HepG2 (cell line): ENCODE results near the gene HSPB6. TPM values are rescaled to one million over a fixed set of nuclear protein-coding genes. Genes with fewer than 3 reads are reported as not detected.

Experiments used
- BRCA1 ChIP-seq: sonication (generic); formaldehyde crosslinking; IDR thresholded peaks from 2 replicates; pipeline ENCODE4 v1.4.0; 2020; ENCODE audit warnings: missing genetic modification reagents
- CCDC6 ChIP-seq: sonication (generic); formaldehyde crosslinking; IDR thresholded peaks from 2 replicates; pipeline ENCODE4 v1.8.1; 2022; ENCODE audit warnings: mild to moderate bottlenecking, missing genetic modification reagents, moderate library complexity
- KAT2B ChIP-seq: fragments of 150-350 bp; IDR thresholded peaks from 2 replicates; pipeline ENCODE4 v1.6.1; 2014; ENCODE audit warnings: low read depth, low read length, borderline replicate concordance
- KLF9 ChIP-seq: IDR thresholded peaks from 2 replicates; pipeline ENCODE4 v1.6.1; 2016; ENCODE audit warnings: low read depth
- PCBP2 ChIP-seq: fragments of 200-400 bp; formaldehyde crosslinking; optimal IDR thresholded peaks from 2 replicates; pipeline ENCODE3; 2018; ENCODE audit warnings: low read length, low read depth; ENCODE audit not compliant: poor library complexity, severe bottlenecking
- POLR2AphosphoS2 ChIP-seq: IDR thresholded peaks from 2 replicates; pipeline ENCODE4 v1.6.1; 2011; ENCODE audit warnings: low read depth, low read length, improper control_type of control experiment
- RBFOX2 ChIP-seq: fragments of 200-400 bp; formaldehyde crosslinking; IDR thresholded peaks from 2 replicates; pipeline ENCODE4 v1.6.1; 2017; ENCODE audit warnings: low read depth, mild to moderate bottlenecking, low read length
- ZBTB8A ChIP-seq: sonication (generic); formaldehyde crosslinking; IDR thresholded peaks from 2 replicates; pipeline ENCODE4 v1.4.0; 2020; ENCODE audit warnings: mild to moderate bottlenecking, low read depth, missing genetic modification reagents, borderline replicate concordance
- ZFP36 ChIP-seq: fragments of 150-350 bp; IDR thresholded peaks from 2 replicates; pipeline ENCODE4 v1.6.1; 2018; ENCODE audit warnings: borderline replicate concordance, low read length, low read depth; ENCODE audit not compliant: partially characterized antibody
- ZNF530 ChIP-seq: sonication (generic); formaldehyde crosslinking; IDR thresholded peaks from 2 replicates; pipeline ENCODE4 v1.5.0; 2020; ENCODE audit warnings: low read depth, mild to moderate bottlenecking, missing genetic modification reagents
- ZNF552 ChIP-seq: sonication (generic); formaldehyde crosslinking; IDR thresholded peaks from 2 replicates; pipeline ENCODE4 v1.9.0; 2022; ENCODE audit warnings: missing genetic modification reagents, mild to moderate bottlenecking, borderline replicate concordance
- ZNF564 ChIP-seq: sonication (generic); formaldehyde crosslinking; IDR thresholded peaks from 2 replicates; pipeline ENCODE4 v1.8.1; 2023; ENCODE audit warnings: mild to moderate bottlenecking, missing genetic modification reagents
- ZNF678 ChIP-seq: sonication (generic); formaldehyde crosslinking; IDR thresholded peaks from 2 replicates; pipeline ENCODE4 v1.4.0; 2020; ENCODE audit warnings: mild to moderate bottlenecking, missing genetic modification reagents
- ZNF790 ChIP-seq: sonication (generic); formaldehyde crosslinking; IDR thresholded peaks from 2 replicates; pipeline ENCODE4 v1.8.0; 2022; ENCODE audit warnings: missing genetic modification reagents, mild to moderate bottlenecking, borderline replicate concordance
- polyA plus RNA-seq, 8 experiments: library from polyadenylated mRNA; depleted of rRNA in 3 of 8; stranded (reverse) in 7 of 8; unstranded in 1 of 8; fragments of >200 nt; fragmentation: Illumina TruSeq in 4 of 8; extraction: Trizol in 4 of 8; gene quantifications; 2 replicates each; pipeline versions ENCODE4 v1.2.1 to v1.2.3, GENCODE V29; 2011 to 2016; ENCODE audit warnings: low read depth in 4 of 8, missing spikeins in 1 of 8, mixed read lengths in 1 of 8; ENCODE audit not compliant: insufficient read depth in 1 of 8
- total RNA-seq, 5 experiments: library from RNA; depleted of rRNA; stranded (reverse); fragments of >200 nt; fragmentation: Illumina TruSeq; extraction: Trizol; gene quantifications; 2 replicates each; pipeline ENCODE4 v1.2.3, GENCODE V29; 2016; ENCODE audit warnings: low read depth in 1 of 5
- TF ChIP-seq, protein P1 (sequence below): sonication (generic); formaldehyde crosslinking; IDR thresholded peaks from 2 replicates; pipeline ENCODE4 v1.5.0; 2020; ENCODE audit warnings: missing genetic modification reagents
- TF ChIP-seq, protein P2 (sequence below): sonication (generic); formaldehyde crosslinking; IDR thresholded peaks from 2 replicates; pipeline ENCODE4 v1.4.0; 2020; ENCODE audit warnings: missing genetic modification reagents, borderline replicate concordance
- TF ChIP-seq, protein P3 (sequence below): sonication (generic); formaldehyde crosslinking; IDR thresholded peaks from 2 replicates; pipeline ENCODE4 v1.8.0; 2023; ENCODE audit warnings: mild to moderate bottlenecking, missing genetic modification reagents
- TF ChIP-seq, protein P4 (sequence below): sonication (generic); formaldehyde crosslinking; IDR thresholded peaks from 2 replicates; pipeline ENCODE4 v1.8.1; 2023; ENCODE audit warnings: missing genetic modification reagents, mild to moderate bottlenecking, borderline replicate concordance
- TF ChIP-seq, protein P5 (sequence below): sonication (generic); formaldehyde crosslinking; IDR thresholded peaks from 2 replicates; pipeline ENCODE4 v1.4.0; 2020; ENCODE audit warnings: missing genetic modification reagents

Gene HSPB6
- total and polyA plus RNA-seq, 2 of the 13 experiments (the other 11 are each of a cell fraction or from before 2014, with no cell fraction given), result 0.18 TPM; not detected in 1

DNA sequence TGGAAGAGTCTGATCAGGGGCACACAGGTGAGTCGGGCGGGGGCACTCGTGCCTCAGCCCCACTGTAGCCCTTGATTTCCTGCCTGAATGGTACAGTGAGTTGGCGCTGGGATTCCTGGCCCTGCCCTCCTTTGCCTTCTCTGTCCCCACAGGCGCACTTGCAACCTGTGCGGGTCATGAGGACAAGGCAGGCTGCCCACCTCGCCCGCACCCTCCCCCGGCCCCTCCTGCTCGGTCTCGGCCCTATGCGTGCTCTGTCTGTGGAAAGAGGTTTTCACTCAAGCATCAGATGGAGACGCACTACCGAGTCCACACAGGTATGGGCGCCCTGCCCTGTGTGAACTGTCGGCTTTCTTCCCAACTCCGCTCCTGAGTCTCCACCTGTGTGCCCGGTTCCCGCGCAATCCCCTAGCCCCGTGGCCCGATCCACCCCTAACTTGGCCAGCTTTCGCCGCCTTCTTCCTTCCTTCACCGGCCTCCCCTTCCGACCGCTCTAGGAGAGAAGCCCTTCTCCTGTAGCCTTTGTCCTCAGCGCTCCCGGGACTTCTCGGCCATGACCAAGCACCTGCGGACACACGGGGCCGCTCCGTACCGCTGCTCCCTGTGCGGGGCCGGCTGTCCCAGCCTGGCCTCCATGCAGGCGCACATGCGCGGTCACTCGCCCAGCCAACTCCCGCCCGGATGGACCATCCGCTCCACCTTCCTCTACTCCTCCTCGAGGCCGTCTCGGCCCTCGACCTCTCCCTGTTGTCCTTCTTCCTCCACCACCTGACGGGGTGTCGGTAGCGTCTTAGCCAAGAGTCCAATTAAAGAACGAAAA, 40.6 kb downstream of the HSPB6 start (continued):
- TF ChIP-seq ZFP36 (no peak), ZNF552 (CRISPR knock-in tag) (no peak), RBFOX2 (peak; percentile 45; the same call in 1 of the 2 replicates), ZNF564 (CRISPR knock-in tag) (0 out of 2 replicates have a peak, but pooled peaks have one; percentile 11), KAT2B (no peak), ZBTB8A (no peak), CCDC6 (CRISPR knock-in tag) (no peak), KLF9 (CRISPR knock-in tag) (no peak), ZNF790 (no peak), BRCA1 (no peak), PCBP2 (no peak), POLR2AphosphoS2 (no peak), ZNF678 (CRISPR knock-in tag) (no peak), ZNF530 (CRISPR knock-in tag) (no peak)
- TF ChIP-seq, protein P1, sequence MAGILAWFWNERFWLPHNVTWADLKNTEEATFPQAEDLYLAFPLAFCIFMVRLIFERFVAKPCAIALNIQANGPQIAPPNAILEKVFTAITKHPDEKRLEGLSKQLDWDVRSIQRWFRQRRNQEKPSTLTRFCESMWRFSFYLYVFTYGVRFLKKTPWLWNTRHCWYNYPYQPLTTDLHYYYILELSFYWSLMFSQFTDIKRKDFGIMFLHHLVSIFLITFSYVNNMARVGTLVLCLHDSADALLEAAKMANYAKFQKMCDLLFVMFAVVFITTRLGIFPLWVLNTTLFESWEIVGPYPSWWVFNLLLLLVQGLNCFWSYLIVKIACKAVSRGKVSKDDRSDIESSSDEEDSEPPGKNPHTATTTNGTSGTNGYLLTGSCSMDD (CRISPR knock-in tag), result no peak
- TF ChIP-seq, protein P2, sequence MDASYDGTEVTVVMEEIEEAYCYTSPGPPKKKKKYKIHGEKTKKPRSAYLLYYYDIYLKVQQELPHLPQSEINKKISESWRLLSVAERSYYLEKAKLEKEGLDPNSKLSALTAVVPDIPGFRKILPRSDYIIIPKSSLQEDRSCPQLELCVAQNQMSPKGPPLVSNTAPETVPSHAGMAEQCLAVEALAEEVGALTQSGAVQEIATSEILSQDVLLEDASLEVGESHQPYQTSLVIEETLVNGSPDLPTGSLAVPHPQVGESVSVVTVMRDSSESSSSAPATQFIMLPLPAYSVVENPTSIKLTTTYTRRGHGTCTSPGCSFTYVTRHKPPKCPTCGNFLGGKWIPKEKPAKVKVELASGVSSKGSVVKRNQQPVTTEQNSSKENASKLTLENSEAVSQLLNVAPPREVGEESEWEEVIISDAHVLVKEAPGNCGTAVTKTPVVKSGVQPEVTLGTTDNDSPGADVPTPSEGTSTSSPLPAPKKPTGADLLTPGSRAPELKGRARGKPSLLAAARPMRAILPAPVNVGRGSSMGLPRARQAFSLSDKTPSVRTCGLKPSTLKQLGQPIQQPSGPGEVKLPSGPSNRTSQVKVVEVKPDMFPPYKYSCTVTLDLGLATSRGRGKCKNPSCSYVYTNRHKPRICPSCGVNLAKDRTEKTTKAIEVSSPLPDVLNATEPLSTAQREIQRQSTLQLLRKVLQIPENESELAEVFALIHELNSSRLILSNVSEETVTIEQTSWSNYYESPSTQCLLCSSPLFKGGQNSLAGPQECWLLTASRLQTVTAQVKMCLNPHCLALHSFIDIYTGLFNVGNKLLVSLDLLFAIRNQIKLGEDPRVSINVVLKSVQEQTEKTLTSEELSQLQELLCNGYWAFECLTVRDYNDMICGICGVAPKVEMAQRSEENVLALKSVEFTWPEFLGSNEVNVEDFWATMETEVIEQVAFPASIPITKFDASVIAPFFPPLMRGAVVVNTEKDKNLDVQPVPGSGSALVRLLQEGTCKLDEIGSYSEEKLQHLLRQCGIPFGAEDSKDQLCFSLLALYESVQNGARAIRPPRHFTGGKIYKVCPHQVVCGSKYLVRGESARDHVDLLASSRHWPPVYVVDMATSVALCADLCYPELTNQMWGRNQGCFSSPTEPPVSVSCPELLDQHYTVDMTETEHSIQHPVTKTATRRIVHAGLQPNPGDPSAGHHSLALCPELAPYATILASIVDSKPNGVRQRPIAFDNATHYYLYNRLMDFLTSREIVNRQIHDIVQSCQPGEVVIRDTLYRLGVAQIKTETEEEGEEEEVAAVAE (CRISPR knock-in tag), result peak; percentile 18; the same call in 1 of the 2 replicates
- TF ChIP-seq, protein P3, sequence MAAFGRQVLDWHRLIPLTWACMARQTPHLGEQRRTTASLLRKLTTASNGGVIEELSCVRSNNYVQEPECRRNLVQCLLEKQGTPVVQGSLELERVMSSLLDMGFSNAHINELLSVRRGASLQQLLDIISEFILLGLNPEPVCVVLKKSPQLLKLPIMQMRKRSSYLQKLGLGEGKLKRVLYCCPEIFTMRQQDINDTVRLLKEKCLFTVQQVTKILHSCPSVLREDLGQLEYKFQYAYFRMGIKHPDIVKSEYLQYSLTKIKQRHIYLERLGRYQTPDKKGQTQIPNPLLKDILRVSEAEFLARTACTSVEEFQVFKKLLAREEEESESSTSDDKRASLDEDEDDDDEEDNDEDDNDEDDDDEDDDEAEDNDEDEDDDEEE, result peak; percentile 72; the same call in 1 of the 2 replicates
- TF ChIP-seq, protein P4, sequence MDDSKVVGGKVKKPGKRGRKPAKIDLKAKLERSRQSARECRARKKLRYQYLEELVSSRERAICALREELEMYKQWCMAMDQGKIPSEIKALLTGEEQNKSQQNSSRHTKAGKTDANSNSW (CRISPR knock-in tag), result peak; percentile 83; the same call in 1 of the 2 replicates
- TF ChIP-seq, protein P5, sequence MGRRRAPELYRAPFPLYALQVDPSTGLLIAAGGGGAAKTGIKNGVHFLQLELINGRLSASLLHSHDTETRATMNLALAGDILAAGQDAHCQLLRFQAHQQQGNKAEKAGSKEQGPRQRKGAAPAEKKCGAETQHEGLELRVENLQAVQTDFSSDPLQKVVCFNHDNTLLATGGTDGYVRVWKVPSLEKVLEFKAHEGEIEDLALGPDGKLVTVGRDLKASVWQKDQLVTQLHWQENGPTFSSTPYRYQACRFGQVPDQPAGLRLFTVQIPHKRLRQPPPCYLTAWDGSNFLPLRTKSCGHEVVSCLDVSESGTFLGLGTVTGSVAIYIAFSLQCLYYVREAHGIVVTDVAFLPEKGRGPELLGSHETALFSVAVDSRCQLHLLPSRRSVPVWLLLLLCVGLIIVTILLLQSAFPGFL (CRISPR knock-in tag), result no peak
